ENCODE measurements around the gene PCSK4. TPM values are rescaled to one million over a fixed set of nuclear protein-coding genes. Genes with fewer than 3 reads are reported as not detected.
"Not testable (repeated sequence)": the region's sequence is repeated elsewhere in the genome, so short reads cannot be mapped to it uniquely, and the experiment has no call there.

PCSK4 gene
- polyA plus RNA-seq, 2 of the 4 experiments (the other 2 are of a cell fraction) = 0.76 to 2.1 TPM

DNA sequence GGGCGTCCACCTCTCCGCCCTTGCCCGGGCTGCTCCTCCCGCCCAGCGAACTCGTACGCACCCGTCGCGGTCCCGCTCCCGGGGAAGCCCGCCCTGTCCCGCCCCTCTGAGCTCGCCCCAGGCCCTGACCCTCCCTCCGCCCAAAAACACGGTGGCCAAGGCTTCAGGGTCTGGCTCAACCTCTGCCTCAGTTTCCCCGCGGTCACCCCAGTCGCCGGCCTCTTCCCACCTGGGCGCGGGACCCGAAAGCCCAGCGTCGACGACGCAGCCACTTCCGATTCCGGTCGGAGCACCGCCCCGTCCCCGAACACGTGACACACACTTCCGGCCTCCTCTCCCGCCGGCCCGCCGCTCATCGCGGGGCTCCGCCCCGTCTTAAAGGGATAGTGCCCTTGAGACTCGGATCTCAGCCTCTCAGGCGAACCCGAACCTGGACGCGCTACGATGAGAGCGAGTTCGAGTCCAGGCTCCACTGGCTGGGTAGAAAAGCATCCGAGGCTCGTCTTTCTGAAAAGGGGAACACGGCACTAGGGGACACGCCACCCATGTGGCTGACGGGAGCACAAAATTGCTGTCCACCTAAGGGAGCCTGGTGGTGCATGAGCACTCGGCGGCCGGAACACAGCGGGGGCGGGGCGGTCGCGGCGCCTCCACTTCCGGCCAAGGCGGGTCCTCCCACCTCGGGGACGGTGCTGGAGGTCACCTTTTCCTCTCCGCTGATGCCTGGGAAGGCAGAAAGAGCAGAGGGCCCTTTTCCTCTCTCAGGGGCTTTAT is 11.0 kb downstream of the PCSK4 start, which contains the start of gene C19orf25 (continued):
- no peak for TF ChIP-seq PHF8 (IDR thresholded peaks at IDR 0.05; ENCODE audit: borderline replicate concordance, low read depth)
- TF ChIP-seq RARB (CRISPR knock-in tag; IDR thresholded peaks at IDR 0.05) = no peak
- TF ChIP-seq ZC3H11A (IDR thresholded peaks at IDR 0.05) = no peak

DNA sequence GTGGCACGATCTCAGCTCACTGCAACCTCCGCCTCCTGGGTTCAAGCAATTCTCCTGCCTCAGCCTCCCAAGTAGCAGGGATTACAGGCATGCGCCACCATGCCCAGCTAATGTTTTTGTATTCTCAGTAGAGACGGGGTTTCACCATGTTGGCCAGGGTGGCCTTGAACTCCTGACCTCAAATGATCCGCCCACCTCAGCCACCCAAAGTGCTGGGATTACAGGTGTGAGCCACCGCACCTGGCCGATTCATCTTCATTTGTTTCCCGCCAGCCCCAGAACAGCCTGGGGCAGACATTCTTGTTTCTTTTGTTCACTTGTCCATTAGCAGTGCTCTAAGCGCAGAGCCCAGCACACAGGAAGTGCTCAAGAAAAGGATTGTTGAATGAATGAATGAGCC is 13.1 kb downstream of the PCSK4 start:
- DNase-seq (ENCODE audit: low read depth in 1 of 2, low spot score in 1 of 2); ATAC-seq; FAIRE-seq; H3K4me3 ChIP-seq; H3K9me3 ChIP-seq; POLR2A ChIA-PET; H3K4me2 ChIP-seq; H3K27ac ChIP-seq: not testable (repeated sequence)
- H3K4me1 ChIP-seq = peaks cover 11% of the 10 kb centered on the region; the same call in 2 of the 3 replicates
- WGBS (ENCODE audit: missing lambda C conversion rate) = 94% methylated on average over 8 of the region's 9 CpGs
- CTCF ChIA-PET = interaction anchor here (1.6 to 2.2 kb wide), 2 partner anchors 28 to 31 kb away, joined by 4 to 6 read pairs; no protein-coding TSS in a partner anchor

DNA sequence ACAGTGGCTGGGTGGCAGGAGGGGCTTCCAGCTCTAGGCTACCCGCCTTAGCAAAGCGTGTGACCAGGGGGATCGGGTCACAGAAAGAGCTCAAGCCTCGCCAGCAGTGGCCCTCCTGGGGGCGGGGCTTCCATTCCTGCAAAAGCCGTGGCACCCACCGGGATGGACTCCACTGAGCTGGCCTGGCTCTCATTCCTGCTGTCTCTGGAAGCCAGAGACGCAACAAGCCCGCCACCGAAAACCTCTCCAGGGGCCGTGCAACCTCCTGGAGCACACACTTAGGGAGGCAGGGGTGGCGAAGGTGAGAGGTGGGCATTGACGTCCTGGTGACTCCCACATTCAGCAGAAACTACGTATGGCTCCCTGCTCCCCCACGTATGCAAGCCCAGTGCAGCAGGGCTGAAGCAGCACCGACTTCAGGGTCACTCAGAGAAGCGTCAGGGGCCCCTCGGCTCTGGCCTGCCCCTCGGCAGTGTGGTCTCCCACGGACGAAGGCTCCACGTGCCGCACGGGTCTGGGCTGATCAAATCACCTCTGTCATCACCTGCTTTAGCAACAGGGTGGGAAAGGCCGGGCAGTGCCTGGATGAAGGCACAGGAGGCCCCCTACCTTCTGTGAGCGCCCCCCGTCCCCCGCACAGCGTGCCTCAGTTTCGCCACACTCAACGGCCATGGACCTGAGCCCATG is 14.3 kb downstream of the PCSK4 start:
- WGBS (ENCODE audit: missing lambda C conversion rate) = 94% methylated on average over 11 of the region's 31 CpGs
- Histone ChIP-seq H3K4me3 (no peak overlapping the region), H3K27ac (no peak overlapping the region), H3K4me2 (no peak overlapping the region), H3K9me3 (no peaks in the 10 kb centered on the region), H3K4me1 (peaks cover 11% of the 10 kb centered on the region; the same call in 2 of the 3 replicates)
- ChIA-PET CTCF (no interaction called here), POLR2A (interaction anchor here (0.6 kb wide), 1 partner anchor 15 kb away, joined by 3 read pairs; the partner anchor contains the start of genes PCSK4 and REEP6)
- DNase-seq (ENCODE audit: low read depth in 1 of 2, low spot score in 1 of 2) (no peak), ATAC-seq (no peak), FAIRE-seq (no peak)
- TF ChIP-seq ESRRA (IDR thresholded peaks at IDR 0.05; ENCODE audit: borderline replicate concordance, low read length) (no peak), RAD21 (conservative IDR thresholded peaks at IDR 0.05 in 1 of 2, IDR thresholded peaks at IDR 0.05 in 1 of 2) (no peak), FOSB (CRISPR knock-in tag; IDR thresholded peaks at IDR 0.05) (no peak), NFE2L2 (conservative IDR thresholded peaks at IDR 0.05; ENCODE audit: low read length) (no peak), MAFK (IDR thresholded peaks at IDR 0.05; ENCODE audit: partially characterized antibody) (no peak), HEYL (CRISPR knock-in tag; IDR thresholded peaks at IDR 0.05) (no peak), PHF8 (IDR thresholded peaks at IDR 0.05; ENCODE audit: borderline replicate concordance, low read depth) (no peak), CBX8 (IDR thresholded peaks at IDR 0.05) (no peak), HOXB5 (CRISPR knock-in tag; IDR thresholded peaks at IDR 0.05) (no peak), RNF2 (IDR thresholded peaks at IDR 0.05; ENCODE audit: borderline replicate concordance, low read depth) (no peak), BHLHE40 (IDR thresholded peaks at IDR 0.05; ENCODE audit: low read depth, low read length) (no peak), GATA3 (IDR thresholded peaks at IDR 0.05; ENCODE audit: borderline replicate concordance) (no peak), HOXA7 (CRISPR knock-in tag; IDR thresholded peaks at IDR 0.05) (no peak)
- TF ChIP-seq, protein P1, sequence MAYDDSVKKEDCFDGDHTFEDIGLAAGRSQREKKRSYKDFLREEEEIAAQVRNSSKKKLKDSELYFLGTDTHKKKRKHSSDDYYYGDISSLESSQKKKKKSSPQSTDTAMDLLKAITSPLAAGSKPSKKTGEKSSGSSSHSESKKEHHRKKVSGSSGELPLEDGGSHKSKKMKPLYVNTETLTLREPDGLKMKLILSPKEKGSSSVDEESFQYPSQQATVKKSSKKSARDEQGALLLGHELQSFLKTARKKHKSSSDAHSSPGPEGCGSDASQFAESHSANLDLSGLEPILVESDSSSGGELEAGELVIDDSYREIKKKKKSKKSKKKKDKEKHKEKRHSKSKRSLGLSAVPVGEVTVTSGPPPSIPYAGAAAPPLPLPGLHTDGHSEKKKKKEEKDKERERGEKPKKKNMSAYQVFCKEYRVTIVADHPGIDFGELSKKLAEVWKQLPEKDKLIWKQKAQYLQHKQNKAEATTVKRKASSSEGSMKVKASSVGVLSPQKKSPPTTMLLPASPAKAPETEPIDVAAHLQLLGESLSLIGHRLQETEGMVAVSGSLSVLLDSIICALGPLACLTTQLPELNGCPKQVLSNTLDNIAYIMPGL (CRISPR knock-in tag; IDR thresholded peaks at IDR 0.05; ENCODE audit: borderline replicate concordance) = no peak
- TF ChIP-seq, protein P2, sequence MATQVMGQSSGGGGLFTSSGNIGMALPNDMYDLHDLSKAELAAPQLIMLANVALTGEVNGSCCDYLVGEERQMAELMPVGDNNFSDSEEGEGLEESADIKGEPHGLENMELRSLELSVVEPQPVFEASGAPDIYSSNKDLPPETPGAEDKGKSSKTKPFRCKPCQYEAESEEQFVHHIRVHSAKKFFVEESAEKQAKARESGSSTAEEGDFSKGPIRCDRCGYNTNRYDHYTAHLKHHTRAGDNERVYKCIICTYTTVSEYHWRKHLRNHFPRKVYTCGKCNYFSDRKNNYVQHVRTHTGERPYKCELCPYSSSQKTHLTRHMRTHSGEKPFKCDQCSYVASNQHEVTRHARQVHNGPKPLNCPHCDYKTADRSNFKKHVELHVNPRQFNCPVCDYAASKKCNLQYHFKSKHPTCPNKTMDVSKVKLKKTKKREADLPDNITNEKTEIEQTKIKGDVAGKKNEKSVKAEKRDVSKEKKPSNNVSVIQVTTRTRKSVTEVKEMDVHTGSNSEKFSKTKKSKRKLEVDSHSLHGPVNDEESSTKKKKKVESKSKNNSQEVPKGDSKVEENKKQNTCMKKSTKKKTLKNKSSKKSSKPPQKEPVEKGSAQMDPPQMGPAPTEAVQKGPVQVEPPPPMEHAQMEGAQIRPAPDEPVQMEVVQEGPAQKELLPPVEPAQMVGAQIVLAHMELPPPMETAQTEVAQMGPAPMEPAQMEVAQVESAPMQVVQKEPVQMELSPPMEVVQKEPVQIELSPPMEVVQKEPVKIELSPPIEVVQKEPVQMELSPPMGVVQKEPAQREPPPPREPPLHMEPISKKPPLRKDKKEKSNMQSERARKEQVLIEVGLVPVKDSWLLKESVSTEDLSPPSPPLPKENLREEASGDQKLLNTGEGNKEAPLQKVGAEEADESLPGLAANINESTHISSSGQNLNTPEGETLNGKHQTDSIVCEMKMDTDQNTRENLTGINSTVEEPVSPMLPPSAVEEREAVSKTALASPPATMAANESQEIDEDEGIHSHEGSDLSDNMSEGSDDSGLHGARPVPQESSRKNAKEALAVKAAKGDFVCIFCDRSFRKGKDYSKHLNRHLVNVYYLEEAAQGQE (IDR thresholded peaks at IDR 0.05) = no peak
- TF ChIP-seq, protein P3, sequence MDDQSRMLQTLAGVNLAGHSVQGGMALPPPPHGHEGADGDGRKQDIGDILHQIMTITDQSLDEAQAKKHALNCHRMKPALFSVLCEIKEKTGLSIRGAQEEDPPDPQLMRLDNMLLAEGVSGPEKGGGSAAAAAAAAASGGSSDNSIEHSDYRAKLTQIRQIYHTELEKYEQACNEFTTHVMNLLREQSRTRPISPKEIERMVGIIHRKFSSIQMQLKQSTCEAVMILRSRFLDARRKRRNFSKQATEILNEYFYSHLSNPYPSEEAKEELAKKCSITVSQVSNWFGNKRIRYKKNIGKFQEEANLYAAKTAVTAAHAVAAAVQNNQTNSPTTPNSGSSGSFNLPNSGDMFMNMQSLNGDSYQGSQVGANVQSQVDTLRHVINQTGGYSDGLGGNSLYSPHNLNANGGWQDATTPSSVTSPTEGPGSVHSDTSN (IDR thresholded peaks at IDR 0.05) = no peak
- TF ChIP-seq, protein P4, sequence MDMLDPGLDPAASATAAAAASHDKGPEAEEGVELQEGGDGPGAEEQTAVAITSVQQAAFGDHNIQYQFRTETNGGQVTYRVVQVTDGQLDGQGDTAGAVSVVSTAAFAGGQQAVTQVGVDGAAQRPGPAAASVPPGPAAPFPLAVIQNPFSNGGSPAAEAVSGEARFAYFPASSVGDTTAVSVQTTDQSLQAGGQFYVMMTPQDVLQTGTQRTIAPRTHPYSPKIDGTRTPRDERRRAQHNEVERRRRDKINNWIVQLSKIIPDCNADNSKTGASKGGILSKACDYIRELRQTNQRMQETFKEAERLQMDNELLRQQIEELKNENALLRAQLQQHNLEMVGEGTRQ (IDR thresholded peaks at IDR 0.05) = no peak

Measured in A549 (cell line).